VCaP (cell line): Measurements from ENCODE around the gene HEXD.

Experiments
- H3K27ac ChIP-seq: fragments of 450-650 bp; 2 replicates; pipeline ENCODE4 v1.5.1; 2017
- CTCF ChIP-seq: fragments of 450-650 bp; conservative IDR thresholded peaks from 2 replicates; pipeline ENCODE4 v1.5.1; 2017; ENCODE audit warnings: mild to moderate bottlenecking, moderate library complexity

HEXD gene

GRCh38 chr17:82442643-82443464 lies 24.7 kb downstream of the HEXD start:
- no peak for TF ChIP-seq CTCF
- no peak overlapping the region for H3K27ac ChIP-seq

- TF ChIP-seq CTCF = no peak
- no peak overlapping the region for H3K27ac ChIP-seq
These were observed 25.5 kb downstream of the HEXD start for GRCh38 chr17:82443465-82444283.

- no peak for TF ChIP-seq CTCF
- H3K27ac ChIP-seq = no peak overlapping the region
These were observed 26.2 kb downstream of the HEXD start for GRCh38 chr17:82444284-82444893.

GRCh38 chr17:82444941-82445521 lies 26.9 kb downstream of the HEXD start:
- no peak overlapping the region; the same call in 1 of the 2 replicates for H3K27ac ChIP-seq
- no peak for TF ChIP-seq CTCF

- TF ChIP-seq CTCF = no peak
- no peak overlapping the region; the same call in 1 of the 2 replicates for H3K27ac ChIP-seq
These were observed 27.4 kb downstream of the HEXD start for GRCh38 chr17:82445542-82445941.

- no peak for TF ChIP-seq CTCF
- H3K27ac ChIP-seq = no peak overlapping the region; the same call in 1 of the 2 replicates
These were observed 28.0 kb downstream of the HEXD start for GRCh38 chr17:82446124-82446523.

- no peak overlapping the region for H3K27ac ChIP-seq
- no peak for TF ChIP-seq CTCF
These were observed 28.5 kb downstream of the HEXD start for GRCh38 chr17:82446649-82447048.
